Breast epithelium (tissue), 4 donors: ENCODE data around the gene CCDC106. TPM values are rescaled to one million over a fixed set of nuclear protein-coding genes. Genes with fewer than 3 reads are reported as not detected.

Source experiments
- DNase-seq, 2 donors: peaks; one replicate each; pipeline ENCODE4 v3.0.0-alpha.2; 2019; ENCODE audit warnings: low spot score in 2 of 2
- H3K27ac ChIP-seq, 2 donors: fragments of 200-600 bp; sonication (generic) in 1 of 2; one replicate each; pipeline ENCODE4 v1.5.1; 2016 to 2019; ENCODE audit warnings: mild to moderate bottlenecking in 1 of 2
- H3K27me3 ChIP-seq, 2 donors: fragments of 200-600 bp; sonication (generic) in 1 of 2; one replicate each; pipeline versions ENCODE4 v1.5.1 to v1.6.0; 2017 to 2019; ENCODE audit warnings: control low read depth in 1 of 2, mild to moderate bottlenecking in 1 of 2
- H3K36me3 ChIP-seq: fragments of 200-600 bp; one replicate; pipeline ENCODE4 v1.5.1; 2019
- H3K4me1 ChIP-seq, 2 donors: fragments of 200-600 bp; sonication (generic); one replicate each; pipeline ENCODE4 v1.5.1; 2016 to 2019; ENCODE audit warnings: control low read depth in 1 of 2
- H3K4me3 ChIP-seq, 3 donors: fragments of 200-600 bp; sonication (generic); 1 replicate in 2 of 3; 2 replicates in 1 of 3; pipeline ENCODE4 v1.5.1; 2016 to 2019; ENCODE audit warnings: mild to moderate bottlenecking in 3 of 3, moderate library complexity in 2 of 3
- H3K9me3 ChIP-seq, 2 donors: fragments of 200-600 bp; sonication (generic) in 1 of 2; one replicate each; pipeline ENCODE4 v1.5.1; 2016 to 2019; ENCODE audit warnings: control low read depth in 1 of 2
- POLR2A ChIP-seq: fragments of 450-650 bp; IDR thresholded peaks from one replicate; pipeline ENCODE4 v1.6.1; 2016; ENCODE audit warnings: antibody characterized with exemption, mild to moderate bottlenecking, moderate library complexity
- POLR2AphosphoS5 ChIP-seq, 3 donors: sonication (generic); formaldehyde crosslinking; IDR thresholded peaks; one replicate each; pipeline ENCODE4 v1.6.1; 2017; ENCODE audit warnings: antibody characterized with exemption in 3 of 3
- intact Hi-C: fragments of 100-400 bp; cut with DNase I; formaldehyde crosslinking; loops from one replicate; pipeline ENCODE4 v1.15.1; 2023; ENCODE audit warnings: low total_unique reads
- total RNA-seq, 3 donors: library from RNA; depleted of rRNA; stranded (reverse); fragments of >200 nt; gene quantifications; one replicate each; pipeline ENCODE4 v1.1.0, GENCODE V29; 2016
- TF ChIP-seq, protein P1 (sequence below), 3 donors: fragments of 450-650 bp; IDR thresholded peaks; one replicate each; pipeline ENCODE4 v1.5.1; 2016 to 2017; ENCODE audit warnings: antibody characterized with exemption in 3 of 3, mild to moderate bottlenecking in 3 of 3, moderate library complexity in 3 of 3

Gene CCDC106
- total RNA-seq, 3 donors from 2014 or later, result 7.9 to 10.5 (median 10.2) TPM

DNA sequence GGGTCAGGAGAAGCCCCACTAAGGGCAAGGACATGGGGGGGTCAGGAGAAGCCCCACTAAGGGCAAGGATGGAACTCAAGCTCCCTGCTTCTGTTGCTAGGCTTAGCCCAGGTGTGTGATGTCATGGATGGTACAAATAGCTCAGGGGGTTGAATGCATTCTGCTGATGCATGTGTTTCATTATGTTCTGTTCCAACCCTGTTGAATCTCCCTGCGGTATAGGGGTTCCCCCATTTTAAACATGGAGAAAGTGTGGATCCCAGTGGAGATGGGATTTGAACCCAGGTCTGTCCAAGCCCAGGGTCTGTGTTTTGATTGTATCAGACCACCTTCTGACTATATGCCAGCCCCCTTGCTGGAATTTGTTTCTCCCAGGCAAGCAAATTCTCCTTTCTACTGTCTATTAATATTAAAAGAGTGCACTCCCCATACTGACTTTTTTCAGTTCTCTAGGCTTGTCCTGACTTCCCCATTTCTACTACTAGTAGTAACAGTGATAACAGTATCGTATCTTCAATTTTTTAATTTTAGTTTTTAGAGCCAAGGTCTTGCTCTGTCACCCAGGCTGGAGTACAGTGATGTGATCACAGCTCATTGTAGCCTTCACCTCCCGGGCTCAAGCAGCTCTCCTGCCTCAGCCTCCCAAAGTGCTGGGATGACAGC, 35.9 kb upstream of the CCDC106 start:
- Histone ChIP-seq H3K4me1 (no peaks in the 10 kb centered on the region), H3K9me3 (no peaks in the 10 kb centered on the region), H3K4me3 (no peak overlapping the region), H3K36me3 (peaks cover 22% of the 10 kb centered on the region), H3K27me3 (no peaks in the 10 kb centered on the region), H3K27ac (no peak overlapping the region)
- intact Hi-C loops, result no loop called here
- DNase-seq, result no peak
- TF ChIP-seq POLR2AphosphoS5 (IDR thresholded peaks at IDR 0.05), result no peak
- TF ChIP-seq, protein P1, sequence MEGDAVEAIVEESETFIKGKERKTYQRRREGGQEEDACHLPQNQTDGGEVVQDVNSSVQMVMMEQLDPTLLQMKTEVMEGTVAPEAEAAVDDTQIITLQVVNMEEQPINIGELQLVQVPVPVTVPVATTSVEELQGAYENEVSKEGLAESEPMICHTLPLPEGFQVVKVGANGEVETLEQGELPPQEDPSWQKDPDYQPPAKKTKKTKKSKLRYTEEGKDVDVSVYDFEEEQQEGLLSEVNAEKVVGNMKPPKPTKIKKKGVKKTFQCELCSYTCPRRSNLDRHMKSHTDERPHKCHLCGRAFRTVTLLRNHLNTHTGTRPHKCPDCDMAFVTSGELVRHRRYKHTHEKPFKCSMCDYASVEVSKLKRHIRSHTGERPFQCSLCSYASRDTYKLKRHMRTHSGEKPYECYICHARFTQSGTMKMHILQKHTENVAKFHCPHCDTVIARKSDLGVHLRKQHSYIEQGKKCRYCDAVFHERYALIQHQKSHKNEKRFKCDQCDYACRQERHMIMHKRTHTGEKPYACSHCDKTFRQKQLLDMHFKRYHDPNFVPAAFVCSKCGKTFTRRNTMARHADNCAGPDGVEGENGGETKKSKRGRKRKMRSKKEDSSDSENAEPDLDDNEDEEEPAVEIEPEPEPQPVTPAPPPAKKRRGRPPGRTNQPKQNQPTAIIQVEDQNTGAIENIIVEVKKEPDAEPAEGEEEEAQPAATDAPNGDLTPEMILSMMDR (IDR thresholded peaks at IDR 0.05), result no peak
- no peak for TF ChIP-seq POLR2A

DNA sequence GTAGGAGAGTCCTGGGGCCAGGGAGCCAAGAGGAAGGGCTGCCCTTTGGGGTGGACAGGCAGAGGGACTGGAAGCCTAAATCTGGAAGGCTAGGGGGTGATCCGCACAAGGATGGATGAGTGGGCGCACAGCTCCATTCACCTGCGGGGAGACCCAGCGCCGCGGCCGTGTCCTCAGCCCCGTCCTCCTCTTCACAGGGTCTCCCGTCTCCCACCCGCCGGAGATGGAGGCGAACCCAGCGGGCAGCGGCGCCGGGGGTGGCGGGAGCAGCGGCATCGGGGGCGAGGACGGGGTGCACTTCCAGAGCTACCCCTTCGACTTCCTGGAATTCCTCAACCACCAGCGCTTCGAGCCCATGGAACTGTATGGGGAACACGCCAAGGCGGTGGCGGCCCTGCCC, 34.6 kb upstream of the CCDC106 start:
- Histone ChIP-seq H3K36me3 (peaks cover 22% of the 10 kb centered on the region), H3K4me1 (no peaks in the 10 kb centered on the region), H3K9me3 (no peaks in the 10 kb centered on the region), H3K27me3 (no peaks in the 10 kb centered on the region), H3K4me3 (no peak overlapping the region), H3K27ac (no peak overlapping the region)
- no peak for TF ChIP-seq POLR2A
- TF ChIP-seq, protein P1 (IDR thresholded peaks at IDR 0.05), result no peak
- TF ChIP-seq POLR2AphosphoS5 (IDR thresholded peaks at IDR 0.05), result no peak
- intact Hi-C loops, result no loop called here
- DNase-seq, result no peak

DNA sequence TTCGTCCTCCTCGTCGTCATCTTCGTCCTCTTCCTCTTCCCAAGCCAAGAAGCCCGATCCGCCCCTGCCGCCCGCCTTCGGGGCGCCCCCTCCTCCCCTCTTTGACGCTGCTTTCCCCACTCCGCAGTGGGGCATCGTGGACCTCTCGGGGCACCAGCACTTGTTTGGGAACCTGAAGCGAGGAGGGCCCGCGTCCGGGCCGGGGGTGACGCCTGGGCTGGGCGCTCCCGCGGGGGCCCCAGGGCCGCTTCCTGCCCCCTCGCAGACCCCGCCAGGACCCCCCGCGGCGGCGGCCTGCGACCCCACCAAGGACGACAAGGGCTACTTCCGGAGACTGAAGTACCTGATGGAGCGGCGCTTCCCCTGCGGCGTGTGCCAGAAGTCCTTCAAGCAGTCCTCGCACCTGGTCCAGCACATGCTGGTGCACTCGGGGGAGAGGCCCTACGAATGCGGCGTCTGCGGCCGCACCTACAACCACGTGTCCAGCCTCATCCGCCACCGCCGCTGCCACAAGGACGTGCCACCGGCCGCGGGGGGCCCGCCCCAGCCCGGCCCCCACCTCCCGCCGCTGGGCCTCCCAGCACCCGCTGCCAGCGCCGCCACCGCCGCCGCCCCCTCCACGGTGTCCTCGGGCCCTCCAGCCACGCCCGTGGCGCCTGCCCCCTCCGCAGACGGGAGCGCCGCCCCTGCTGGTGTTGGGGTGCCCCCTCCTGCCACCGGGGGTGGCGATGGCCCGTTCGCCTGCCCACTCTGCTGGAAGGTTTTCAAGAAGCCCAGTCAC, 33.9 kb upstream of the CCDC106 start:
- H3K27ac ChIP-seq, result no peak overlapping the region
- H3K4me3 ChIP-seq, result no peak overlapping the region
- peaks cover 22% of the 10 kb centered on the region for H3K36me3 ChIP-seq
- DNase-seq, result no peak
- TF ChIP-seq, protein P1 (IDR thresholded peaks at IDR 0.05), result no peak
- no peak for TF ChIP-seq POLR2A
- TF ChIP-seq POLR2AphosphoS5 (IDR thresholded peaks at IDR 0.05), result no peak
- no peaks in the 10 kb centered on the region for H3K9me3 ChIP-seq
- intact Hi-C loops, result no loop called here
- H3K27me3 ChIP-seq, result no peaks in the 10 kb centered on the region
- no peaks in the 10 kb centered on the region for H3K4me1 ChIP-seq

DNA sequence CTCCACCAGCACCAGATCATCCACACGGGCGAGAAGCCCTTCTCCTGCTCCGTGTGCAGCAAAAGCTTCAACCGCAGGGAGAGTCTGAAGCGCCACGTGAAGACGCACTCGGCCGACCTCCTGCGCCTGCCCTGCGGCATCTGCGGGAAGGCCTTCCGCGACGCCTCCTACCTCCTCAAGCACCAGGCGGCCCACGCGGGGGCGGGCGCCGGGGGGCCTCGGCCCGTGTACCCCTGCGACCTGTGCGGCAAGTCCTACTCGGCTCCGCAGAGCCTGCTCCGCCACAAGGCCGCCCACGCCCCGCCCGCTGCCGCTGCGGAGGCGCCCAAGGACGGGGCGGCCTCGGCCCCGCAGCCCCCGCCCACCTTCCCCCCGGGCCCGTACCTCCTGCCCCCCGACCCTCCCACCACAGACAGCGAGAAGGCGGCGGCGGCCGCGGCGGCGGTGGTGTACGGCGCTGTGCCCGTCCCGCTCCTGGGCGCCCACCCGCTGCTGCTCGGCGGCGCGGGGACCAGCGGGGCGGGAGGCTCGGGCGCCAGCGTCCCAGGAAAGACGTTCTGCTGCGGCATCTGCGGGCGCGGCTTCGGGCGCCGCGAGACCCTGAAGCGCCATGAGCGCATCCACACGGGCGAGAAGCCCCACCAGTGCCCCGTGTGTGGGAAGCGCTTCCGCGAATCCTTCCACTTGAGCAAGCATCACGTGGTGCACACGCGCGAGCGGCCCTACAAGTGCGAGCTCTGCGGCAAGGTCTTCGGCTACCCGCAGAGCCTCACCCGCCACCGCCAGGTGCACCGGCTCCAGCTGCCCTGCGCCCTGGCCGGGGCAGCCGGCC, 33.1 kb upstream of the CCDC106 start:
- H3K9me3 ChIP-seq, result no peaks in the 10 kb centered on the region
- no peaks in the 10 kb centered on the region for H3K4me1 ChIP-seq
- intact Hi-C loops, result no loop called here
- no peak overlapping the region for H3K27ac ChIP-seq
- TF ChIP-seq, protein P1 (IDR thresholded peaks at IDR 0.05), result no peak
- TF ChIP-seq POLR2AphosphoS5 (IDR thresholded peaks at IDR 0.05), result no peak
- TF ChIP-seq POLR2A, result no peak
- peaks cover 22% of the 10 kb centered on the region for H3K36me3 ChIP-seq
- no peak for DNase-seq
- H3K27me3 ChIP-seq, result no peaks in the 10 kb centered on the region
- no peak overlapping the region for H3K4me3 ChIP-seq
